GM11168 (cell line): ENCODE data around the gene KANSL1L.
"Not testable (repeated sequence)": the region's sequence is repeated elsewhere in the genome, so short reads cannot be mapped to it uniquely, and the experiment has no call there.

Source experiments
- in situ Hi-C: fragments of 300-500 bp; cut with MboI; formaldehyde crosslinking; loops from one replicate; pipeline ENCODE4 v1.12.0; 2022; ENCODE audit warnings: low sequenced_read_pairs; ENCODE audit not compliant: unreplicated experiment

Gene KANSL1L

GRCh38 chr2:210171309-210172218 is at the start of gene KANSL1L:
KANSL1L (minus strand) TSS chr2:210171409; CDS start chr2:210154582, 16,827 bp downstream.
- in situ Hi-C loops, result no loop called here

GRCh38 chr2:210215120-210215519 is 43.9 kb upstream of the KANSL1L start:
- in situ Hi-C loops, result no loop called here

- in situ Hi-C loops, result no loop called here
Measured at GRCh38 chr2:210210185-210210584, 39.0 kb upstream of the KANSL1L start.

GRCh38 chr2:210207929-210208328 is 36.7 kb upstream of the KANSL1L start:
- in situ Hi-C loops, result no loop called here

- in situ Hi-C loops, result no loop called here
Measured at GRCh38 chr2:210203558-210203957, 32.3 kb upstream of the KANSL1L start.

GRCh38 chr2:210203147-210203546 is 31.9 kb upstream of the KANSL1L start:
- in situ Hi-C loops, result no loop called here

- in situ Hi-C loops, result loop anchor here (5.0 kb wide), 2 partner anchors 113 to 223 kb away; no protein-coding TSS in a partner anchor
Measured at GRCh38 chr2:210199854-210200253, 28.6 kb upstream of the KANSL1L start.

- in situ Hi-C loops, result loop anchor here (5.0 kb wide), 2 partner anchors 112 to 222 kb away; no protein-coding TSS in a partner anchor
Measured at GRCh38 chr2:210199186-210199765, 28.1 kb upstream of the KANSL1L start.

- in situ Hi-C loops, result loop anchor here (5.0 kb wide), 2 partner anchors 111 to 221 kb away; no protein-coding TSS in a partner anchor
Measured at GRCh38 chr2:210198326-210198725, 27.1 kb upstream of the KANSL1L start.

- in situ Hi-C loops, result loop anchor here (5.0 kb wide), 2 partner anchors 110 to 220 kb away; no protein-coding TSS in a partner anchor
Measured at GRCh38 chr2:210197720-210198119, 26.5 kb upstream of the KANSL1L start.

- in situ Hi-C loops, result loop anchor here (5.0 kb wide), 2 partner anchors 108 to 218 kb away; no protein-coding TSS in a partner anchor
Measured at GRCh38 chr2:210195101-210195852, 24.1 kb upstream of the KANSL1L start.

- in situ Hi-C loops, result no loop called here
Measured at GRCh38 chr2:210190345-210190744, 19.1 kb upstream of the KANSL1L start.

- in situ Hi-C loops, result no loop called here
Measured at GRCh38 chr2:210189452-210190138, 18.4 kb upstream of the KANSL1L start.

- in situ Hi-C loops, result no loop called here
Measured at GRCh38 chr2:210188755-210189154, 17.5 kb upstream of the KANSL1L start.

GRCh38 chr2:210188190-210188589 is 17.0 kb upstream of the KANSL1L start:
- in situ Hi-C loops, result no loop called here

GRCh38 chr2:210183936-210184335 is 12.7 kb upstream of the KANSL1L start:
- in situ Hi-C loops, result not testable (repeated sequence)

GRCh38 chr2:210181606-210182088 is 10.4 kb upstream of the KANSL1L start:
- in situ Hi-C loops, result not testable (repeated sequence)

- in situ Hi-C loops, result not testable (repeated sequence)
Measured at GRCh38 chr2:210181033-210181605, 9.9 kb upstream of the KANSL1L start.

- in situ Hi-C loops, result no loop called here
Measured at GRCh38 chr2:210180477-210180876, 9.3 kb upstream of the KANSL1L start.
